Endothelial cell of umbilical vein (primary cell): ENCODE measurements around the gene RETNLB. TPM values are rescaled to one million over a fixed set of nuclear protein-coding genes. Genes with fewer than 3 reads are reported as not detected.

Source experiments
- BruUV-seq: library from RNA; stranded (reverse); fragments of 400-500 nt; replicated peaks from 2 replicates; lab custom pipeline; 2021; lab: Mats Ljungman, UMichigan
- CTCF ChIA-PET: fragments of 300-600, 350-600 bp; sonication (Branson Sonifier 250); formaldehyde crosslinking; loops from one replicate; lab custom pipeline; 2021; ENCODE audit warnings: antibody characterized with exemption, inconsistent platforms; lab: Charles Lee
- POLR2A ChIA-PET: fragments of 300-600, 350-600 bp; sonication (Branson Sonifier 250); formaldehyde crosslinking; loops from one replicate; lab custom pipeline; 2021; ENCODE audit warnings: antibody characterized with exemption, inconsistent platforms; lab: Charles Lee
- DNase-seq: peaks from one replicate; pipeline ENCODE4 v3.0.0-alpha.2; 2011; ENCODE audit warnings: low read depth, low spot score
- FAIRE-seq: peaks from 2 replicates; lab custom pipeline; 2011; peaks lifted over from hg19 to GRCh38; lab: Jason Lieb, UNC
- H2AFZ ChIP-seq: 2 replicates; pipeline ENCODE4 v1.6.0; 2012; ENCODE audit warnings: low read depth, low read length, control low read depth, inconsistent platforms
- H3K27ac ChIP-seq: 2 replicates; pipeline ENCODE4 v1.5.1; 2011; ENCODE audit warnings: low read depth, mild to moderate bottlenecking, control low read depth, low read length, moderate library complexity; ENCODE audit not compliant: insufficient read depth
- H3K27me3 ChIP-seq, 2 experiments: 2 replicates each; pipeline versions ENCODE4 v1.6.0 to v1.6.1; 2011; ENCODE audit warnings: low read length in 2 of 2, mixed read lengths in 1 of 2; ENCODE audit not compliant: control insufficient read depth in 2 of 2, insufficient read depth in 2 of 2
- H3K36me3 ChIP-seq, 2 experiments: 2 replicates in 1 of 2; 3 replicates in 1 of 2; pipeline ENCODE4 v1.5.1; 2011; ENCODE audit warnings: low read length in 2 of 2, mild to moderate bottlenecking in 1 of 2, moderate library complexity in 1 of 2; ENCODE audit not compliant: control insufficient read depth in 2 of 2, insufficient read depth in 2 of 2; ENCODE audit errors: extremely low read depth in 1 of 2
- H3K4me1 ChIP-seq: 3 replicates; pipeline ENCODE4 v1.5.1; 2011; ENCODE audit warnings: mild to moderate bottlenecking, low read length; ENCODE audit not compliant: control insufficient read depth, insufficient read depth; ENCODE audit errors: extremely low read depth
- H3K4me2 ChIP-seq: 2 replicates; pipeline ENCODE4 v1.6.1; 2011; ENCODE audit warnings: low read length, control low read depth, mixed read lengths; ENCODE audit not compliant: insufficient read depth
- H3K4me3 ChIP-seq, 3 experiments: fragments of 200-600 bp in 1 of 3; sonication (generic), shearing (Covaris generic) in 1 of 3; replicated peaks in 1 of 3; 2 replicates each; pipeline ENCODE4 v1.5.1; 2011 to 2016; ENCODE audit warnings: control low read depth in 3 of 3, low read length in 3 of 3, mild to moderate bottlenecking in 2 of 3, inconsistent platforms in 1 of 3, low read depth in 1 of 3, moderate library complexity in 1 of 3; ENCODE audit not compliant: insufficient read depth in 1 of 3
- H3K79me2 ChIP-seq: 2 replicates; pipeline ENCODE4 v1.6.0; 2012; ENCODE audit warnings: low read length, inconsistent platforms; ENCODE audit not compliant: control insufficient read depth, insufficient read depth
- H3K9ac ChIP-seq: replicated peaks from 2 replicates; pipeline ENCODE3; 2011; ENCODE audit warnings: low read length, control low read depth; ENCODE audit not compliant: insufficient read depth; ENCODE audit errors: extremely low read depth
- H3K9me1 ChIP-seq: replicated peaks from 3 replicates; pipeline ENCODE4 v1.6.0; 2011; ENCODE audit warnings: mild to moderate bottlenecking, low read length; ENCODE audit not compliant: control insufficient read depth, insufficient read depth; ENCODE audit errors: extremely low read depth
- H3K9me3 ChIP-seq: replicated peaks from 2 replicates; pipeline ENCODE4 v1.5.1; 2012; ENCODE audit warnings: low read length, inconsistent platforms; ENCODE audit not compliant: control insufficient read depth, insufficient read depth
- H4K20me1 ChIP-seq: replicated peaks from 2 replicates; pipeline ENCODE3; 2011; ENCODE audit warnings: mild to moderate bottlenecking, low read length; ENCODE audit not compliant: control insufficient read depth, insufficient read depth; ENCODE audit errors: extremely low read depth
- CTCF ChIP-seq, 2 donors: IDR thresholded peaks; 1 replicate in 1 of 2; 2 replicates in 1 of 2; pipeline ENCODE4 v1.5.1; 2011; ENCODE audit warnings: low read length in 2 of 2, mild to moderate bottlenecking in 2 of 2, moderate library complexity in 2 of 2, control low read depth in 1 of 2, inconsistent platforms in 1 of 2, low read depth in 1 of 2; ENCODE audit not compliant: insufficient read depth in 1 of 2; ENCODE audit errors: extremely low read depth in 1 of 2
- EZH2 ChIP-seq: IDR thresholded peaks from 2 replicates; pipeline ENCODE4 v1.6.1; 2012; ENCODE audit warnings: borderline replicate concordance, low read depth, mild to moderate bottlenecking, moderate library complexity, low read length, inconsistent platforms; ENCODE audit not compliant: severe bottlenecking
- FOS ChIP-seq: IDR thresholded peaks from 2 replicates; pipeline ENCODE4 v1.6.1; 2011; ENCODE audit warnings: mild to moderate bottlenecking, low read length, moderate library complexity, borderline replicate concordance; ENCODE audit not compliant: insufficient read depth
- GATA2 ChIP-seq: IDR thresholded peaks from 2 replicates; pipeline ENCODE4 v1.7.0; 2011; ENCODE audit warnings: low read depth, mild to moderate bottlenecking, moderate library complexity, mixed read lengths, low read length; ENCODE audit not compliant: insufficient read length, insufficient read depth
- JUN ChIP-seq: IDR thresholded peaks from 2 replicates; pipeline ENCODE4 v1.6.1; 2011; ENCODE audit warnings: borderline replicate concordance, low read depth; ENCODE audit not compliant: insufficient read length, insufficient read depth
- MAX ChIP-seq: IDR thresholded peaks from 2 replicates; pipeline ENCODE4 v1.6.1; 2011; ENCODE audit not compliant: insufficient read depth, insufficient read length
- MYC ChIP-seq: IDR thresholded peaks from one replicate; pipeline ENCODE4 v1.6.1; 2011; ENCODE audit warnings: mild to moderate bottlenecking, low read depth, low read length
- POLR2A ChIP-seq: IDR thresholded peaks from 2 replicates; pipeline ENCODE4 v1.6.1; 2012; ENCODE audit warnings: low read depth, mild to moderate bottlenecking, control low read depth, low read length
- POLR2AphosphoS5 ChIP-seq: IDR thresholded peaks from 2 replicates; pipeline ENCODE4 v1.6.1; 2012; ENCODE audit warnings: low read depth, mild to moderate bottlenecking, control low read depth, low read length, moderate library complexity; ENCODE audit not compliant: insufficient read depth
- dilution Hi-C: fragments of 300-500 bp; cut with MboI; formaldehyde crosslinking; loops from one replicate; pipeline ENCODE4 v1.15.0; 2019; ENCODE audit warnings: low sequenced_read_pairs; ENCODE audit not compliant: extremely low pct_ligation_motif_present
- intact Hi-C: fragments of 100-400 bp; cut with micrococcal nuclease; formaldehyde crosslinking; loops from one replicate; pipeline ENCODE4 v1.10.0; 2022
- polyA plus RNA-seq, 4 experiments: library from polyadenylated mRNA; depleted of rRNA in 3 of 4; stranded (reverse) in 3 of 4; unstranded in 1 of 4; fragments of >200 nt; gene quantifications; 2 replicates each; pipeline versions ENCODE4 v1.2.1 to v1.2.3, GENCODE V29; 2011 to 2012; ENCODE audit warnings: missing spikeins in 1 of 4
- total RNA-seq: library from RNA; stranded (reverse); gene quantifications from 2 replicates; pipeline ENCODE4 v1.2.3, GENCODE V29; 2021

RETNLB gene
- total and polyA plus RNA-seq, 2 donors (not counting 3 experiments of a cell fraction or from before 2014, with no cell fraction given), result not detected

- Histone ChIP-seq H3K27ac (no peak overlapping the region), H2AFZ (no peak overlapping the region), H3K79me2 (no peaks in the 10 kb centered on the region), H3K4me2 (no peak overlapping the region), H3K27me3 (no peaks in the 10 kb centered on the region), H3K9ac (no peak overlapping the region), H4K20me1 (no peaks in the 10 kb centered on the region), H3K9me3 (no peaks in the 10 kb centered on the region), H3K4me1 (no peaks in the 10 kb centered on the region), H3K9me1 (no peaks in the 10 kb centered on the region), H3K36me3 (no peaks in the 10 kb centered on the region), H3K4me3 (no peak overlapping the region)
- no TSS peak for BruUV-seq
- intact Hi-C loops (no loop called here), dilution Hi-C loops (no loop called here)
- POLR2A ChIA-PET, result no interaction called here
- FAIRE-seq (no peak), DNase-seq (no peak)
- CTCF ChIA-PET, result no interaction called here
- TF ChIP-seq CTCF (IDR thresholded peaks at IDR 0.05; ENCODE audit: extremely low read depth in 1 of 2, insufficient read depth in 1 of 2, low read depth in 1 of 2, low read length in 2 of 2), result no peak
- TF ChIP-seq POLR2A, result no peak
- TF ChIP-seq MAX, result no peak
- no peak for TF ChIP-seq GATA2
- TF ChIP-seq EZH2, result no peak
- no peak for TF ChIP-seq JUN
- no peak for TF ChIP-seq POLR2AphosphoS5
- no peak for TF ChIP-seq FOS
- no peak for TF ChIP-seq MYC
These were observed 20.4 kb downstream of the RETNLB start for GRCh38 chr3:108736821-108737220.
